H1 (cell line): Measurements from ENCODE around the gene TSPAN9.

Source experiments
- ATF2 ChIP-seq: IDR thresholded peaks from 2 replicates; pipeline ENCODE4 v1.6.1; 2012; ENCODE audit warnings: low read length, inconsistent platforms
- ATF3 ChIP-seq: IDR thresholded peaks from 2 replicates; pipeline ENCODE4 v1.6.1; 2011; ENCODE audit warnings: low read depth, mild to moderate bottlenecking, low read length; ENCODE audit not compliant: insufficient read depth
- CEBPB ChIP-seq: IDR thresholded peaks from 2 replicates; pipeline ENCODE4 v1.6.1; 2012; ENCODE audit warnings: low read depth, low read length
- CREB1 ChIP-seq: IDR thresholded peaks from 2 replicates; pipeline ENCODE4 v1.6.1; 2012; ENCODE audit warnings: inconsistent platforms
- CTCF ChIP-seq, 3 experiments: IDR thresholded peaks; 1 replicate in 2 of 3; 2 replicates in 1 of 3; pipeline versions ENCODE4 v1.5.1 to v1.6.1; 2011; ENCODE audit warnings: low read length in 3 of 3, mild to moderate bottlenecking in 3 of 3, inconsistent platforms in 2 of 3, low read depth in 1 of 3, moderate library complexity in 1 of 3; ENCODE audit not compliant: insufficient read depth in 1 of 3; ENCODE audit errors: control extremely low read depth in 1 of 3
- EGR1 ChIP-seq: IDR thresholded peaks from 2 replicates; pipeline ENCODE4 v1.6.1; 2011; ENCODE audit warnings: low read depth, low read length, borderline replicate concordance
- RFX5 ChIP-seq: IDR thresholded peaks from 2 replicates; pipeline ENCODE4 v1.6.1; 2011; ENCODE audit warnings: low read depth, low read length, improper control_type of control experiment, borderline replicate concordance
- TCF12 ChIP-seq: IDR thresholded peaks from 2 replicates; pipeline ENCODE4 v1.6.1; 2011; ENCODE audit warnings: low read depth, mild to moderate bottlenecking, low read length
- ZNF274 ChIP-seq: IDR thresholded peaks from 2 replicates; pipeline ENCODE4 v1.7.0; 2012; ENCODE audit warnings: low read length, borderline replicate concordance; ENCODE audit errors: extremely low read depth

- no peak for TF ChIP-seq CTCF (IDR thresholded peaks at IDR 0.05; ENCODE audit: control extremely low read depth in 1 of 3, insufficient read depth in 1 of 3, low read depth in 1 of 3, low read length in 3 of 3)
- no peak for TF ChIP-seq CEBPB
- TF ChIP-seq CREB1: no peak
- TF ChIP-seq TCF12: no peak
- TF ChIP-seq RFX5: no peak
- TF ChIP-seq ZNF274: no peak
- TF ChIP-seq ATF3: no peak
- TF ChIP-seq ATF2: no peak
- TF ChIP-seq EGR1: no peak
Measured at GRCh38 chr12:3107071-3107583, 29.9 kb downstream of the TSPAN9 start.
